Hepatocyte (in vitro differentiated cells): Measurements from ENCODE around the gene OR6M1.

Experiments used
- EZH2 ChIP-seq: fragments of 200-600 bp; sonication (generic); IDR thresholded peaks from 2 replicates; pipeline ENCODE4 v1.6.1; 2016; ENCODE audit warnings: antibody characterized with exemption, mild to moderate bottlenecking, borderline replicate concordance
- EZH2phosphoT487 ChIP-seq: fragments of 200-600 bp; sonication (generic); IDR thresholded peaks from one replicate; pipeline ENCODE4 v1.6.1; 2018; ENCODE audit warnings: antibody characterized with exemption, mild to moderate bottlenecking, low read depth, moderate library complexity; ENCODE audit not compliant: unreplicated experiment, severe bottlenecking
- TF ChIP-seq, protein P1 (sequence below): fragments of 200-600 bp; sonication (generic); IDR thresholded peaks from 2 replicates; pipeline ENCODE4 v1.5.1; 2016; ENCODE audit warnings: antibody characterized with exemption, mild to moderate bottlenecking; ENCODE audit not compliant: poor library complexity

DNA sequence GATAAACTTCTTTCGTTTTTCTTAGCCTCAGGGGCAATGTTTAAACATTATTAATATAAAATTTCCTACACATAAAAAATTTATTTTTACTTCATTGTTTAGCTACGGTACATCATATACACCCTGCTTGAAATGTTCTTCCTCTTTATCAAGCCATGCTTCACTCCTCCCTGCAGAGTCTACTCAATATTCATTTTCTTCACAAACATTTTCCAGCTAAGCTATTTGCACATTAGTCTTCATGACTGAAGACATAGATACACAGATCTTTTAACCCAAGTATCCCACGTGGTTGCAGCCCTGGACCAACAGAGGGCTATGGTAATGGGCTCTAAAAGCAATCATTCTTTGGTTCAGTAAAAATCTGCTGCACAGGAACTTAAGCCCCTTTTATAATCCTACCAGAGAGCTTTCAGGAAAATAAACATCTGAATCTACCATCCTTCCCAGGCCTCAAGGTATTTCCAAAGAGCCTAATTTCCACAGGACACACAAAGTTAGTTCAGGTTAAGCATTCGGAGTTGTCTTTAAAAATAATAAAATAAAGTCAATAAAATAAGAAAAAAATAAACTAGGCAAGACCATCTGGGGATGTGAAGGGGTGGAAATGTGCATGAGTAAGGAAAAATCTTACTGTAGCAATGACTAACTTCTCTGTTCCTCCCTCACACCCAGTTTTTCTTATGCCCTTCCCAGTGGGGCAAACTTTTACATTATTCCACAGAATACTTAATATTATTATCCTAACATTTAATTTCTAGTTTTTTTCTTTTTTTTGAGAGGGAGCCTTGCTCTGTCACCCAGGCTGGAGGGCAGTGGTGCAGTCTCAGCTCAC is 30.2 kb downstream of the OR6M1 start:
- TF ChIP-seq, protein P1, sequence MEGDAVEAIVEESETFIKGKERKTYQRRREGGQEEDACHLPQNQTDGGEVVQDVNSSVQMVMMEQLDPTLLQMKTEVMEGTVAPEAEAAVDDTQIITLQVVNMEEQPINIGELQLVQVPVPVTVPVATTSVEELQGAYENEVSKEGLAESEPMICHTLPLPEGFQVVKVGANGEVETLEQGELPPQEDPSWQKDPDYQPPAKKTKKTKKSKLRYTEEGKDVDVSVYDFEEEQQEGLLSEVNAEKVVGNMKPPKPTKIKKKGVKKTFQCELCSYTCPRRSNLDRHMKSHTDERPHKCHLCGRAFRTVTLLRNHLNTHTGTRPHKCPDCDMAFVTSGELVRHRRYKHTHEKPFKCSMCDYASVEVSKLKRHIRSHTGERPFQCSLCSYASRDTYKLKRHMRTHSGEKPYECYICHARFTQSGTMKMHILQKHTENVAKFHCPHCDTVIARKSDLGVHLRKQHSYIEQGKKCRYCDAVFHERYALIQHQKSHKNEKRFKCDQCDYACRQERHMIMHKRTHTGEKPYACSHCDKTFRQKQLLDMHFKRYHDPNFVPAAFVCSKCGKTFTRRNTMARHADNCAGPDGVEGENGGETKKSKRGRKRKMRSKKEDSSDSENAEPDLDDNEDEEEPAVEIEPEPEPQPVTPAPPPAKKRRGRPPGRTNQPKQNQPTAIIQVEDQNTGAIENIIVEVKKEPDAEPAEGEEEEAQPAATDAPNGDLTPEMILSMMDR: no peak
- no peak for TF ChIP-seq EZH2
- TF ChIP-seq EZH2phosphoT487: no peak
